IMR-90 (cell line): ENCODE data around the gene TRIM17. TPM values are rescaled to one million over a fixed set of nuclear protein-coding genes. Genes with fewer than 3 reads are reported as not detected.

Experiments
- ATAC-seq: fragments of 200-7000 bp; cut with Tn5 transposase; 2 replicates; pipeline ENCODE4 v1.9.1; 2020; ENCODE audit warnings: low read depth, mild to moderate bottlenecking, moderate library complexity
- BruUV-seq: library from RNA; stranded (reverse); fragments of 400-500 nt; replicated peaks from 2 replicates; lab custom pipeline; 2021; lab: Mats Ljungman, UMichigan
- CTCF ChIA-PET: fragments of 300-600 bp; formaldehyde crosslinking; extraction: SDS; loops from one replicate; lab custom pipeline; 2021; ENCODE audit warnings: antibody characterized with exemption; lab: Yijun Ruan, JAX
- POLR2A ChIA-PET: fragments of 300-600 bp; sonication (Branson Sonifier 250); formaldehyde crosslinking; loops from one replicate; lab custom pipeline; 2022; ENCODE audit warnings: antibody characterized with exemption; ENCODE audit not compliant: unreplicated experiment; lab: Charles Lee
- DNase-seq: peaks from one replicate; pipeline ENCODE4 v3.0.0; 2013
- H2AFZ ChIP-seq: replicated peaks from 2 replicates; pipeline ENCODE3; 2013; ENCODE audit warnings: low read length, mild to moderate bottlenecking; ENCODE audit not compliant: poor library complexity
- H2AK5ac ChIP-seq: 2 replicates; pipeline ENCODE4 v1.6.1; 2013; ENCODE audit warnings: low read depth, low read length, inconsistent platforms
- H2AK9ac ChIP-seq: replicated peaks from 2 replicates; pipeline ENCODE3; 2013; ENCODE audit warnings: mild to moderate bottlenecking, low read depth, low read length, moderate library complexity; ENCODE audit not compliant: poor library complexity
- H2BK120ac ChIP-seq: 2 replicates; pipeline ENCODE4 v1.6.1; 2013; ENCODE audit warnings: low read depth, low read length, inconsistent platforms
- H2BK15ac ChIP-seq: 3 replicates; pipeline ENCODE4 v1.6.1; 2013; ENCODE audit warnings: low read depth, low read length, inconsistent platforms
- H2BK20ac ChIP-seq: 2 replicates; pipeline ENCODE4 v1.6.1; 2013; ENCODE audit warnings: low read depth, mild to moderate bottlenecking, inconsistent platforms, low read length, moderate library complexity
- H2BK5ac ChIP-seq: 2 replicates; pipeline ENCODE4 v1.6.1; 2013; ENCODE audit warnings: mild to moderate bottlenecking, low read depth, low read length, inconsistent platforms; ENCODE audit not compliant: poor library complexity, severe bottlenecking
- H3K14ac ChIP-seq: replicated peaks from 2 replicates; pipeline ENCODE4 v1.6.1; 2013; ENCODE audit warnings: low read depth, low read length, inconsistent platforms
- H3K18ac ChIP-seq: 2 replicates; pipeline ENCODE4 v1.6.1; 2013; ENCODE audit warnings: low read depth, low read length, control low read depth
- H3K23ac ChIP-seq: 2 replicates; pipeline ENCODE4 v1.6.1; 2013; ENCODE audit warnings: low read depth, low read length, inconsistent platforms
- H3K27ac ChIP-seq: 2 replicates; pipeline ENCODE4 v1.5.1; 2013; ENCODE audit warnings: mild to moderate bottlenecking, control low read depth, low read length; ENCODE audit not compliant: insufficient read depth
- H3K27me3 ChIP-seq: 2 replicates; pipeline ENCODE4 v1.6.1; 2013; ENCODE audit warnings: low read length; ENCODE audit not compliant: control insufficient read depth, insufficient read depth
- H3K36me3 ChIP-seq: 2 replicates; pipeline ENCODE4 v1.6.1; 2013; ENCODE audit warnings: low read length, mixed read lengths; ENCODE audit not compliant: control insufficient read depth, insufficient read depth
- H3K4ac ChIP-seq: 2 replicates; pipeline ENCODE4 v1.6.1; 2013; ENCODE audit warnings: low read depth, low read length, inconsistent platforms
- H3K4me1 ChIP-seq: 2 replicates; pipeline ENCODE4 v1.6.1; 2013; ENCODE audit warnings: low read length, mixed read lengths; ENCODE audit not compliant: control insufficient read depth, insufficient read depth
- H3K4me2 ChIP-seq: 2 replicates; pipeline ENCODE4 v1.6.1; 2013; ENCODE audit warnings: low read depth, mild to moderate bottlenecking, control low read depth, low read length, moderate library complexity
- H3K4me3 ChIP-seq: 2 replicates; pipeline ENCODE4 v1.5.1; 2013; ENCODE audit warnings: low read depth, mild to moderate bottlenecking, control low read depth, low read length, moderate library complexity; ENCODE audit not compliant: insufficient read depth
- H3K56ac ChIP-seq: 2 replicates; pipeline ENCODE4 v1.6.1; 2013; ENCODE audit warnings: low read length, inconsistent platforms; ENCODE audit not compliant: insufficient read depth; ENCODE audit errors: extremely low read depth
- H3K79me1 ChIP-seq, 2 experiments: 2 replicates each; pipeline ENCODE4 v1.6.1; 2013; ENCODE audit warnings: low read length in 2 of 2, inconsistent platforms in 1 of 2, low read depth in 1 of 2
- H3K9ac ChIP-seq: 2 replicates; pipeline ENCODE4 v1.6.1; 2013; ENCODE audit warnings: low read depth, low read length, control low read depth
- H3K9me1 ChIP-seq: 2 replicates; pipeline ENCODE4 v1.6.1; 2013; ENCODE audit warnings: low read length, inconsistent platforms; ENCODE audit not compliant: insufficient read depth
- H3K9me3 ChIP-seq: 2 replicates; pipeline ENCODE4 v1.6.1; 2013; ENCODE audit warnings: low read length; ENCODE audit not compliant: control insufficient read depth, insufficient read depth
- H4K20me1 ChIP-seq: 2 replicates; pipeline ENCODE4 v1.6.1; 2013; ENCODE audit warnings: low read length, inconsistent platforms; ENCODE audit not compliant: insufficient read depth
- H4K5ac ChIP-seq: 2 replicates; pipeline ENCODE4 v1.6.1; 2013; ENCODE audit warnings: mild to moderate bottlenecking, low read depth, low read length, control low read depth
- H4K8ac ChIP-seq, 2 experiments: 2 replicates each; pipeline ENCODE4 v1.6.1; 2013; ENCODE audit warnings: low read depth in 2 of 2, low read length in 2 of 2, control low read depth in 1 of 2, inconsistent platforms in 1 of 2
- H4K91ac ChIP-seq: 2 replicates; pipeline ENCODE4 v1.6.1; 2013; ENCODE audit warnings: low read depth, low read length, inconsistent platforms; ENCODE audit not compliant: insufficient read depth
- CEBPB ChIP-seq: IDR thresholded peaks from 2 replicates; pipeline ENCODE4 v1.6.1; 2012; ENCODE audit warnings: low read depth, low read length, improper control_type of control experiment
- CHD1 ChIP-seq: IDR thresholded peaks from 2 replicates; pipeline ENCODE4 v1.6.1; 2012; ENCODE audit warnings: low read depth, low read length, improper control_type of control experiment
- CTCF ChIP-seq: conservative IDR thresholded peaks from 2 replicates; pipeline ENCODE4 v1.5.1; 2012; ENCODE audit warnings: mild to moderate bottlenecking, low read depth, low read length, improper control_type of control experiment
- MAZ ChIP-seq: IDR thresholded peaks from 2 replicates; pipeline ENCODE4 v1.6.1; 2012; ENCODE audit warnings: low read depth, mild to moderate bottlenecking, low read length, improper control_type of control experiment, moderate library complexity, borderline replicate concordance
- RAD21 ChIP-seq: IDR thresholded peaks from 2 replicates; pipeline ENCODE4 v1.6.1; 2012; ENCODE audit warnings: low read length, improper control_type of control experiment
- RFX5 ChIP-seq: IDR thresholded peaks from 2 replicates; pipeline ENCODE4 v1.8.0; 2012; ENCODE audit warnings: low read depth, mild to moderate bottlenecking, low read length, moderate library complexity
- WGBS, 2 experiments: methylation state at CpG; one replicate each; pipeline versions ENCODE4 v1.1.5 to v1.1.7; 2013; ENCODE audit warnings: missing lambda C conversion rate in 2 of 2; ENCODE audit not compliant: insufficient read length in 1 of 2; ENCODE audit errors: extremely low coverage in 2 of 2; 5-methylcytosine and 5-hydroxymethylcytosine counted together
- dilution Hi-C: fragments of 300-500 bp; cut with HindIII; formaldehyde crosslinking; loops from one replicate; pipeline ENCODE4 v1.14.3; 2018; ENCODE audit warnings: low sequenced_read_pairs; ENCODE audit not compliant: unreplicated experiment
- in situ Hi-C: fragments of 300-500 bp; cut with MboI; formaldehyde crosslinking; loops from 3 replicates; pipeline ENCODE4 v1.14.3; 2019; ENCODE audit warnings: low sequenced_read_pairs, inconsistent platforms, mixed read lengths
- intact Hi-C: fragments of 100-400 bp; cut with micrococcal nuclease; formaldehyde crosslinking; loops from 2 replicates; pipeline ENCODE4 v1.10.0; 2022
- polyA plus RNA-seq, 3 experiments: library from polyadenylated mRNA; depleted of rRNA; stranded (reverse); fragments of >200 nt; gene quantifications; 2 replicates each; pipeline ENCODE4 v1.2.3, GENCODE V29; 2012; ENCODE audit warnings: low replicate concordance in 1 of 3
- total RNA-seq: library from RNA; depleted of rRNA; stranded (reverse); fragments of >200 nt; gene quantifications from 2 replicates; pipeline ENCODE4 v1.2.3, GENCODE V29; 2012
- TF ChIP-seq, protein P1 (sequence below): fragments of 150-350 bp; IDR thresholded peaks from 2 replicates; pipeline ENCODE4 v1.6.1; 2016; ENCODE audit warnings: low read depth, mild to moderate bottlenecking, low read length, moderate library complexity, borderline replicate concordance

The TRIM17 gene
- total and polyA plus RNA-seq, 2 of the 4 experiments (the other 2 are of a cell fraction), result 0.39 TPM; not detected in 1

DNA sequence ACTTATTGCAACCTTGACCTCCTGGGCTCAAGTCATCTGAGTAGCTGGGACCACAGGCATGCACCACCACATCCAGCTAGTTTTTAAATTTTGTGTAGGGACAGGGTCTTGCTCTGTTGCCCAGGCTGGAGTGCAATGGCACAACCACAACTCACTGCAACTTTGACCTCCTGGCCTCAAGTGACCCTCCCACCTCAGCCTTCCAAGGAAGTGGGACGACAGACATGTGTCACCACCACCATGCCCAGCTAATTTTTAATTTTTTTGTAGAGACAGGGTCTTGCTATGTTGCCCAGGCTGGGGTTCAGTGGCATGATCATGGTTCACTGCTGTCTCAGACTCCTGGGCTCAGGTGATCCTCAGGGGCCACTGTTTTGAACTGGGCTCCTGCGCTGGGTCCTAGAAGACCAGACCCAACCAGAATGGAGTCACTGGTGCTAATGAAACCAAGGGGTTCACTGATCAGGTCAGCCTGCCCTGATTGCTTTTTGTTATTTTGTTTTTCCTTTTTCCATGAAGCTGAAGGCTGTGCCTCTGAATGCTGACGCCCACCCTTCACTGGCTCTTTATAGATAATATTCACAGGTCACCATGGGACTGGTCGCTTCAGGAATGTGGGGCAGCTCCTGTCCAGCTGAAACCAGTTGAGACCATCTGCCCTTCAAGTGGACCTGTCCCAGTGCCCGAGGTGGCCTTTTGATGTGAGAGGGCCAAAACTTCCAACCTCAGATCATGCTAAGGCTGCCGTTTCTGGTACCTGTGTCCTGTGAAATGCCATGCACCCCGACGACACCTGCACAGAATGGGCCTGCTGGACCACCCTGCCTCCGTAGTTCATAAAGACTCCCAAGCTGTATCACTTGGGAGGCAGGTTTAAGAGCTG, 4.9 kb downstream of the TRIM17 start (continued):
- TF ChIP-seq, protein P1, sequence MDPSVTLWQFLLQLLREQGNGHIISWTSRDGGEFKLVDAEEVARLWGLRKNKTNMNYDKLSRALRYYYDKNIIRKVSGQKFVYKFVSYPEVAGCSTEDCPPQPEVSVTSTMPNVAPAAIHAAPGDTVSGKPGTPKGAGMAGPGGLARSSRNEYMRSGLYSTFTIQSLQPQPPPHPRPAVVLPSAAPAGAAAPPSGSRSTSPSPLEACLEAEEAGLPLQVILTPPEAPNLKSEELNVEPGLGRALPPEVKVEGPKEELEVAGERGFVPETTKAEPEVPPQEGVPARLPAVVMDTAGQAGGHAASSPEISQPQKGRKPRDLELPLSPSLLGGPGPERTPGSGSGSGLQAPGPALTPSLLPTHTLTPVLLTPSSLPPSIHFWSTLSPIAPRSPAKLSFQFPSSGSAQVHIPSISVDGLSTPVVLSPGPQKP, result no peak
- no peak for TF ChIP-seq CEBPB

GRCh38 chr1:228411121-228411520, 5.5 kb downstream of the TRIM17 start:
- H2AK9ac ChIP-seq, result no peak overlapping the region
- H2BK5ac ChIP-seq, result no peak overlapping the region
- POLR2A ChIA-PET, result no interaction called here
- intact Hi-C loops (no loop called here), in situ Hi-C loops (no loop called here), dilution Hi-C loops (no loop called here)
- H3K36me3 ChIP-seq, result peaks cover 20% of the 10 kb centered on the region
- H3K14ac ChIP-seq, result no peak overlapping the region
- peaks cover 6% of the 10 kb centered on the region; the same call in 1 of the 2 replicates for H3K4me1 ChIP-seq
- DNase-seq, result no peak
- peaks cover 24% of the 10 kb centered on the region for H4K20me1 ChIP-seq
- CTCF ChIA-PET, result no interaction called here
- no peak overlapping the region for H4K5ac ChIP-seq
- H3K27ac ChIP-seq, result no peak overlapping the region
- H3K9me1 ChIP-seq, result peaks cover 24% of the 10 kb centered on the region
- no peak overlapping the region for H3K9ac ChIP-seq
- H3K18ac ChIP-seq, result no peak overlapping the region
- H2AFZ ChIP-seq, result no peak overlapping the region
- H3K23ac ChIP-seq, result no peak overlapping the region
- no peak for TF ChIP-seq MAZ
- no peak for TF ChIP-seq CHD1
- no peak for TF ChIP-seq CEBPB
- no peak for TF ChIP-seq CTCF
- no peak for TF ChIP-seq RFX5
- no peak for TF ChIP-seq RAD21
- ATAC-seq, result no peak
- BruUV-seq, result no TSS peak
- no peak overlapping the region for H2BK15ac ChIP-seq
- H4K8ac ChIP-seq, result no peak overlapping the region
- no peak overlapping the region for H3K4me2 ChIP-seq
- WGBS, 2 experiments, result no CpG with 5 or more reads among the region's 5 CpGs
- no peak overlapping the region for H2BK20ac ChIP-seq
- H2BK120ac ChIP-seq, result no peak overlapping the region
- H4K91ac ChIP-seq, result no peak overlapping the region
- H3K79me1 ChIP-seq, result peaks cover 18 to 50% of the 10 kb centered on the region in 2 experiments
- no peak overlapping the region for H3K4me3 ChIP-seq
- no peak overlapping the region for H2AK5ac ChIP-seq
- no peak overlapping the region for H3K56ac ChIP-seq
- no peaks in the 10 kb centered on the region for H3K9me3 ChIP-seq
- no peak overlapping the region for H3K4ac ChIP-seq
- H3K27me3 ChIP-seq, result no peaks in the 10 kb centered on the region; the same call in 1 of the 2 replicates
